Left lobe of liver (tissue), 2 donors: ENCODE results near the gene MESP2. TPM values are rescaled to one million over a fixed set of nuclear protein-coding genes. Genes with fewer than 3 reads are reported as not detected.

Source experiments
- ATAC-seq: fragments of 200-7000 bp; cut with Tn5 transposase; one replicate; pipeline ENCODE4 v1.9.1; 2020; ENCODE audit warnings: mild to moderate bottlenecking, moderate library complexity
- DNase-seq: peaks from one replicate; pipeline ENCODE4 v3.0.0-alpha.2; 2020; ENCODE audit warnings: low spot score
- total RNA-seq: library from RNA; stranded (reverse); gene quantifications from one replicate; pipeline ENCODE4 v1.2.1, GENCODE V29; 2021
- donor health status: DM: no; HTN: no; CAD: no; lungs with moderate emphysema.
- donor health status: DM: no; HTN: yes; CAD: no.

MESP2 gene
- total RNA-seq, 1 donor from 2014 or later: 0.15 TPM

- ATAC-seq (no peak), DNase-seq (no peak)
These were observed 36.8 kb downstream of the MESP2 start for GRCh38 chr15:89812847-89813320.

DNA sequence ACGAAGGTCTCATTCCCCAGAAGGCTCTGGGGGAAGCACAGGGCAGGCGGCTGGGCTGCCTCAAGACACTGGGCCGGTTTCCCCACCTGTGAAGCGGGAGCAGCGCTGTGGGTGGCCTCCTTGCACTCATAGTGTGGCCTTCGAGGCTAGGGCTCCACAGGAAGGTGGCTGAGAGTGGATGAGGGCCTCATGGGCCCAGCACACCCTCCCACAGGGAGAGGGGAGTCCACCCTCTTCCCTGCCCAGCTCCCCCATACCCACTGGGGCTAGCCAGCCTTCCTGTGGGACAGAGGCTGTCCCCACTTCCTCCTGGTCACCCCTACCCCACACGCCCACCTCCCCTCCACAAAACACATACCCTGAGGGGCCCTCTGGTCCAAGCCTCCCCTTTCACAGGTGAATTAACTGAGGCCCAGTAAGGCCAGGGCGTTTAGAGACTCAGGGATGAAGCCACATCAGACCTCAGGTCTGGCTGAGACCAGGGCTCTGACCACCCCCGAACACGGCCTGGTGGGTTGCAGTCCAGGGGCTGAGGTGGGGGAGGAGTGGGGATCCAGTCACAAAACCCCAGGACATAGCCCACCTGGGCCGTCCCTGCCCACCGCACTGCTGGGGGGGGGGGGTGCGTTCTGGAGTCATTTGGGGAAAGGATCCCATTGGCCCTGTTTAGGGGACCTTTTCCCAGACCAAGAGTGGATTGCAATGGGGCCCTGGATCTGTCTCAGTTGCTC lies 37.4 kb downstream of the MESP2 start:
- DNase-seq (no peak), ATAC-seq (peak; percentile 2)

DNA sequence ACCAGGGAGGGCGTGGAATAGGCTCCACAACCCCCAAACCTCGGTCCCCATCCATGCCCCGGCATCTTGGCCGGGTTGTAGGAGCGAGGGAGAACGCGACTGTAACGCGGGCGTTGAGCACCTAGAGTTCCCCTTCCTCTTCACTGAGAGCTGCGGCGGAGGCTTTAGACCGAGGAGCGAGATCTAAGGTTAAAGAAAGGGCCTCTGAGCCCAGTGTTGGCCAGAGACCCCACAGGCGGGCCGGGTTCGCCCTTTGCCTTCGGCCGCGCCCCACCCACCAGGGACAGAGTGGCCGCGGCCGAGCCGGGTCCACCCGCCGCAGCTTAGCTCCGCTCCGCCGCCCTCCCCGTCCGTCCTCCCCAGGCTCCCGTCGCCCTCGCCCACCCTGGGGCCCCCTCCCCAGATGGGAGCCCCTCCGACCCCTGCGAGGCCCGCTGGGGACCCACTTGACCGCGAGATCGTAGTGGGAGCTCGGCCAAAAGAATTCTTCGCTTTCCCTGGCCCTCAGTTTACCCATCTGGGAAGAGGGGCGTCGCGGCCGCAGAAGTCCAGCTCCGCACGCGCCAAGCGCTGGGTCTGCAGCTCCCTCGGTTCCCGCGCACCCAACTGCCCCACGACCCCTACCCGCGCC lies 38.1 kb downstream of the MESP2 start:
- ATAC-seq: peak; percentile 53
- DNase-seq: no peak

GRCh38 chr15:89815769-89816168 lies 39.6 kb downstream of the MESP2 start:
- ATAC-seq: no peak
- no peak for DNase-seq

DNA sequence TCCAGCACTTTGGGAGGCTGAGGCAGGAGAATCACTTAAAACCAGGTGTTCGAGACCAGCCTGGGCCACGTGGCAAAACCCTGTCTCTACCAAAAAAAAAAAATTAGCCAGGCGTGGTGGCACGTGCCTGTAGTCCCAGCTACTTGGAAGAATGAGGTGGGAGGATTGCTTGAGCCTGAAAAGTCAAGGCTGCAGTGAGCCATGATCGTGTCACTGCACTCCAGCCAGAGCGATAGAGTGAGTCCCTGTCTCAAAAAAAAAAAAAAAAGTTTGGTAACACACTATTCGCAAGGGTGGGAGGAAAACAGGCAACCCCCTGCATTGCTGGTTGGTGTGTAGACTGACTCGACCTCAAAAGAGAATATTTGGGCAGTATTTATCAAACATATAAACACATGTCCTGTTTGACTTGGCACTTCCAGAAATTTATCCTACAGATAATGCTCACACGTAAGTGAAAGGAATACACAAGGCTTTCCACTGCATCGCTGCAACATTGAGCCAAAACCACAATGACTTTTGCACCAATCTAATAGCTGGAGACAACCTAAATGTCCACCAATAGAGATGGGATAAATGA lies 41.7 kb downstream of the MESP2 start:
- ATAC-seq: no peak
- no peak for DNase-seq

- DNase-seq: no peak
- ATAC-seq: no peak
These were observed 42.2 kb downstream of the MESP2 start for GRCh38 chr15:89818287-89818686.

GRCh38 chr15:89820666-89821611 lies 44.8 kb downstream of the MESP2 start:
- ATAC-seq (peak; percentile 25), DNase-seq (no peak)

DNA sequence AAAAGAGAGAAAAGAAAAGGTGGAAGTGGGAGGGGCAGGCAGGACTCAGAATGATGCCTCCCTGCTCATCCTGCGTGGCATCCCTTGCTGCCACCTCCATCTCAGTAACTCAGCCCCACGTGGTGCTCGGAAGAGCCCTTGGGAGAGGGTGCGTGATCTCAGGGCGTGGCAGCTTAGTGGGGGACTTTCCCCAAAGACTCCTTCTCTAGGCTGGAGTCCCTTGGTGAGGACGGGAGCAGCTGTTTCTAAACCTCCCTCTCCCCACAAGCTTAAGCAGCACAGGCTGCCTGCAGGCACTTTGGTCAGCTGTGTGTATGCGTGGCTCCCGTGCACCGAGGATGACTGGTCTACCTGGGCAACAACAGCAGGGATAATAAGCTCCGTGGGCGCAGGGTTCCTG lies 45.9 kb downstream of the MESP2 start:
- ATAC-seq (no peak), DNase-seq (no peak)

DNA sequence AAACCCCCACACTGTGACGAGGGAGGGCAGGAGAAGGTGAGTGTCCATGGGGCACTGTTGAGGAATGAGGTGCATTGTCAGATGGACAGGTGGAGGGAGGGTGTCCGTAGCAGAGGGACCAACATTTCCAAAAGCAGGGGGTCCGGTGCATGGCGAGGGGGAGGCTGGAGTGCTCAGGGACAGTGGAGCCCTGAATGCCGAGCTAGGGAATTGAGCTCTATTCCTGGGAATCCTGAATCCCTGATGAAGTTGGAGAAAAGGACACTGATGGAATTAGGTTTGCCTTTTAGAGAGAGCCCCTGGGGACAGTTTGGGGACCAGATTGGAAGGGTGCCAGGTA lies 46.4 kb downstream of the MESP2 start:
- DNase-seq: no peak
- ATAC-seq: no peak

DNA sequence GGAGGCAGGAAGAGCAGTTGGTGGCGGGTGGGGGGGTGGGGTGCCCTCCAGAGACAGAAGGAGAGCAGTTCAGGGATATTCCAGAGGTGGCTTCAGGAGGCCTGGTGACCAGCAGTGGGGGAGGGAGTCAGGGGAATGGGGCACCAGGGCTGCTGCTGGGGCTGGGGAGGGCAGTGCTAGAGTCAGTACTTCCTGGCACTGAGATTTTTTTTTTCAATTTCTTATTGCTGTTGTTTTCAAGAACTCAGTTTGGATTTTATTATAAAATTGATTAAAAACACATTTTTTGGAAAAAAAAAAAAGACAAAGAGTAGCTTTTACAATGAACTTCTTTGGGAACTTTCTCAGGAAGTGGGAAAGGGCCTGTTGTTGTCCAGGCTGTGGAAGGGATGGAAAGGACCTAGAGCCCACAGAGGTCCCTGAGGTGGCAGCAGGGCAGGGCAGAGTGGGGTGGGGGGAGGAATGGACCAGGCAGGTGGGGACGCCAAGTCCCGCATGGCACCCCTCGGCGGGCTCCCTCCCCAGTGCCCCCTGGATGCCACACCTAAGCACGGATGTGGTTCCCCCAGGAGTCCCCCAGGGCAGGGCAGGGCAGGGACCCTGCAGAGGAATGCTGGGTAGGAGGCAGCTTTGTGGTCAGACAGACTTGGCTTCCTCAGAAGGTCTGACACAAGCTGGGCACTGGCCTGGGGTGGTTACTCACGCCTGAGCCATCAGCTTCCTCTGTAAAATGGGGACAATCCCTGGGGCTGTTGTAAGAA lies 47.0 kb downstream of the MESP2 start:
- no peak for DNase-seq
- no peak for ATAC-seq

DNA sequence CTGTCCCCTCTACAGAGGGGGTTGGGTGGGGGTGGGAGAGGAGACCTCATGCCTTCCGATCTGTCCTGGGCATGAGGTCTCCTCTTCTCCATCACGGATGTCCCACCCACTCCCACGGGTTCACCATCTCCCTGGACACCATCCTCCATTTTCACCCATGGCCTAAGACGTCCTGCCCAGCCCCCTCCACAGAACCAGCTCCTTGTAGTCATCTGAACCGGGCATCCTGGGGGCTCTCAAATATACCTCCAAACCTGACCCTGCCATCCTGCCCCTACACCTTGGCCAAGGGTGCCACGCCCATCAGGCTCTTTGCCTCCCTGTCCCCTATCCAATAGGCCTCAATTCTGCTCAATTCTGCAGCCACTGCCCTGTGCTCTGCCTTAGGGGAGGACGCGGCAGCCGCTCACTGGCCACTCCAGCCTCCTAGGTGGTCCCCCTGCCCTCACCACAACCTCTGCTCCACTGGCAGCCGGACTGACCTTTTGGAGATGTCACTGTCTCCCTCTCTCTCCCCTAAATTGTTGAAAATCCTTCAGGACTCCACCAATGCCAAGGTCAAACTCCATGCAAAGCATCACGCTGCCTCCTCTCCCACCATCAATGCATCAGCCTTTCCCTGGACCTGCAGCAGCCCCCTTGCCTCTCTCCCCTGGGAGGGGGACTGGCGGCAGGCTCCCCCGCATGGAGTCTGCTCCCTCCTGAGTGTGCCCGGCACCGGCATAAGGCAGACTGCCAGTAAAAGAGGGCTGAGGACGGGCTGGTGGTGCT lies 47.9 kb downstream of the MESP2 start:
- DNase-seq: no peak
- ATAC-seq: no peak

DNA sequence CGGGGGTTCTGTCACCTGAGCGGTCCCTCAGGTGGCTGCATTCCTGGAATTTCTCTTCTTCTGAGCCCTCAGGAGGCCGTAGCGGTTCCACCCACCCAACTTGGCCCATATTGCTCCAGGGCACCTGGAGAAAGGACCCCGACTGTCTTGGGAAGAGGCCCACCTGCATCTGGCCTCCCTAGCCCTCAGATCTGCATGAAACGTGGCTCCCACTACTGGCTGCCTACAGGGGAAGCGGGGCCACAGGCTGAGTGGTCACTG lies 48.4 kb downstream of the MESP2 start:
- DNase-seq (no peak), ATAC-seq (no peak)

- DNase-seq (no peak), ATAC-seq (no peak)
These were observed 49.3 kb downstream of the MESP2 start for GRCh38 chr15:89825271-89825940.

DNA sequence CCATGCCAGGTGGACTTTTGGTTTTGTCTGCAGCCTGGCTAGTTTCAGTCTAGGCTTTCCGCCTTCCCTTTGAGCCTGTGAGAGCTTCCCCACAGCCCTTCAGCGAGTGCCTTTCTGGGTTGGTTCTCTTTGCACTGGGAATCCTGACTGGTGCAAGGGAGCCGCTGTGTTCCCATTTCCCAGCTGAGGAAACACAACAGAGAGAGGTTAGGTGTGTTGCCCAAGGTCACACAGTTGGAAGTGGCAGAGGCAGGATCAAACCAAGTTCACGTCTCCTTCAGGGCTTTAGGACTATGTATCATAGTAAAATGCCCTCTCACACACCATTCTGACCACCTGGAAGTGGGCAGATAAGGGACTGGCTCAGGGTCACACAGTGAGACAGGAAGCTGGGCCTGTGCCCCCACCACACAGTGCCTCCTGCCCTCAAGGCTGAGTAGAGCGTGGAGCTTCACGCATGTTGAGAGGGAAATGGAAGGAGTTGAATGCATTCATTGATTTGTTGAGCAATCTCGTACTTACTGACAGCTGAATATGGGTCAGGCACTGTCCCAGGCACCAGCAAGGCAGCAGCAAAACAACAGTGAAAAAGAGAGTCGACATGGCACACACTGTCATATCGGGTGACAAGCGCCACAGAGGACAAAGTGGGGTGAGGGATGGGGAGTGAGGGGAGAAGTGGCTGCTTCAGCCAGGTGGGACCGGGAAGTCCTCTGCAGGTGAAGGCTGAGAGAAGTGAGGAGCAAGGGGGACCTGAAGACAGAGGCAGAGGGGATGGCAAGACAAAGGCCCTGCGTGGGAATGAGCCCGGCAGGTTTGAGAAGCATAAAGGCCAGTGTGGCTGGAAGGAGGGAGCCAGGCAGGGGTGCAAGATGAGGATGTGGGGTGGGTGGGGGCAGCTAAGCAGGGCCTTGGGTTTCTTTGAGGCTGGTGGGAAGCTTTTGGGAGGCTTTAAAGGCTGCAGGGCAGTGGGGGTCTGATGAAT lies 50.8 kb downstream of the MESP2 start:
- ATAC-seq: peak; percentile 23

DNA sequence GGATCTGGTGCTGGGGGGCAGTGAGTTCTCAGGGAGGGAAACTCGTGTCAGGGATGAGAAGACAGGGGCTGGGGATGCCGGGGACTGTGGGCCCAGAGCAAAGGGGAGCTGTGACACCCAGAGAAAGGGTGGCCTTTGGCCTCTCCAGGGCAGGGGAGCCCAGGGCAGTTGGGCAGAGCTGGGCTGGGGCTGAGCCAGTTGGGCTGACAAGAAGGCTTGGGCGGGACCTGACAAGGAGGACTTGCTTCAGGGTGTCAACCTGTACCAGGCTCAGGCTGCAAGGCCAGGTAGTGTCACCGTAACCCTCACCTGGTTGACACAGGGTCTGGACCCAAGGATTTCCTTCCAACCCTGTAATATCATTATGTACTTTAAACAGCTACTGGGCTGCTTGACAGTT lies 51.7 kb downstream of the MESP2 start:
- DNase-seq: peak; percentile 75
- peak; percentile 55 for ATAC-seq

More for the DNA sequence above, 50.8 kb downstream of the MESP2 start:
- DNase-seq: no peak
